PFSK-1 (cell line): Measurements from ENCODE around the gene WDR70.

Experiments used
- FOXP2 ChIP-seq: optimal IDR thresholded peaks from 2 replicates; pipeline ENCODE3; 2011; ENCODE audit warnings: borderline replicate concordance, control low read depth, inconsistent platforms; ENCODE audit not compliant: insufficient read depth; ENCODE audit errors: extremely low read length, extremely low read depth
- POLR2AphosphoS5 ChIP-seq: IDR thresholded peaks from 2 replicates; pipeline ENCODE4 v1.6.1; 2012; ENCODE audit warnings: low read depth, mild to moderate bottlenecking, control low read depth, low read length, moderate library complexity
- TAF1 ChIP-seq: IDR thresholded peaks from 2 replicates; pipeline ENCODE4 v1.6.1; 2012; ENCODE audit warnings: low read length, control low read depth, borderline replicate concordance; ENCODE audit not compliant: insufficient read depth
- TF ChIP-seq, protein P1 (sequence below), 2 experiments: IDR thresholded peaks; 2 replicates each; pipeline versions ENCODE4 v1.6.1 to v1.8.0; 2011 to 2012; ENCODE audit warnings: low read depth in 2 of 2, low read length in 2 of 2, control low read depth in 1 of 2, inconsistent platforms in 1 of 2, mild to moderate bottlenecking in 1 of 2, moderate library complexity in 1 of 2; ENCODE audit not compliant: insufficient read depth in 1 of 2

- no peak for TF ChIP-seq TAF1
- no peak for TF ChIP-seq FOXP2
- TF ChIP-seq POLR2AphosphoS5, result no peak
- TF ChIP-seq, protein P1, sequence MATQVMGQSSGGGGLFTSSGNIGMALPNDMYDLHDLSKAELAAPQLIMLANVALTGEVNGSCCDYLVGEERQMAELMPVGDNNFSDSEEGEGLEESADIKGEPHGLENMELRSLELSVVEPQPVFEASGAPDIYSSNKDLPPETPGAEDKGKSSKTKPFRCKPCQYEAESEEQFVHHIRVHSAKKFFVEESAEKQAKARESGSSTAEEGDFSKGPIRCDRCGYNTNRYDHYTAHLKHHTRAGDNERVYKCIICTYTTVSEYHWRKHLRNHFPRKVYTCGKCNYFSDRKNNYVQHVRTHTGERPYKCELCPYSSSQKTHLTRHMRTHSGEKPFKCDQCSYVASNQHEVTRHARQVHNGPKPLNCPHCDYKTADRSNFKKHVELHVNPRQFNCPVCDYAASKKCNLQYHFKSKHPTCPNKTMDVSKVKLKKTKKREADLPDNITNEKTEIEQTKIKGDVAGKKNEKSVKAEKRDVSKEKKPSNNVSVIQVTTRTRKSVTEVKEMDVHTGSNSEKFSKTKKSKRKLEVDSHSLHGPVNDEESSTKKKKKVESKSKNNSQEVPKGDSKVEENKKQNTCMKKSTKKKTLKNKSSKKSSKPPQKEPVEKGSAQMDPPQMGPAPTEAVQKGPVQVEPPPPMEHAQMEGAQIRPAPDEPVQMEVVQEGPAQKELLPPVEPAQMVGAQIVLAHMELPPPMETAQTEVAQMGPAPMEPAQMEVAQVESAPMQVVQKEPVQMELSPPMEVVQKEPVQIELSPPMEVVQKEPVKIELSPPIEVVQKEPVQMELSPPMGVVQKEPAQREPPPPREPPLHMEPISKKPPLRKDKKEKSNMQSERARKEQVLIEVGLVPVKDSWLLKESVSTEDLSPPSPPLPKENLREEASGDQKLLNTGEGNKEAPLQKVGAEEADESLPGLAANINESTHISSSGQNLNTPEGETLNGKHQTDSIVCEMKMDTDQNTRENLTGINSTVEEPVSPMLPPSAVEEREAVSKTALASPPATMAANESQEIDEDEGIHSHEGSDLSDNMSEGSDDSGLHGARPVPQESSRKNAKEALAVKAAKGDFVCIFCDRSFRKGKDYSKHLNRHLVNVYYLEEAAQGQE (IDR thresholded peaks at IDR 0.05; ENCODE audit: insufficient read depth in 1 of 2, low read depth in 2 of 2, low read length in 2 of 2), result no peak
Measured at GRCh38 chr5:37767961-37768360, 388.8 kb downstream of the WDR70 start.
